HEK293T (cell line): Measurements from ENCODE around the gene P3R3URF.

Source experiments
- BHLHE40 ChIP-seq: fragments of 450-650 bp; IDR thresholded peaks from 2 replicates; pipeline ENCODE4 v1.6.1; 2016; ENCODE audit warnings: mild to moderate bottlenecking, moderate library complexity, borderline replicate concordance
- CTBP1 ChIP-seq: fragments of 450-650 bp; IDR thresholded peaks from 2 replicates; pipeline ENCODE4 v1.6.1; 2016; ENCODE audit warnings: borderline replicate concordance
- FOXA1 ChIP-seq: fragments of 450-650 bp; IDR thresholded peaks from 2 replicates; pipeline ENCODE4 v1.6.1; 2016; ENCODE audit warnings: mild to moderate bottlenecking
- L3MBTL2 ChIP-seq: fragments of 450-650 bp; conservative IDR thresholded peaks from 2 replicates; pipeline ENCODE4 v1.6.1; 2016; ENCODE audit warnings: mild to moderate bottlenecking
- NFRKB ChIP-seq: fragments of 450-650 bp; IDR thresholded peaks from 2 replicates; pipeline ENCODE4 v1.6.1; 2016; ENCODE audit warnings: mild to moderate bottlenecking, moderate library complexity
- SP1 ChIP-seq: fragments of 450-650 bp; IDR thresholded peaks from 2 replicates; pipeline ENCODE4 v1.6.1; 2017
- SUZ12 ChIP-seq: fragments of 450-650 bp; IDR thresholded peaks from 2 replicates; pipeline ENCODE4 v1.6.1; 2016; ENCODE audit warnings: mild to moderate bottlenecking
- TARDBP ChIP-seq: fragments of 450-650 bp; IDR thresholded peaks from 2 replicates; pipeline ENCODE4 v1.6.1; 2016

- TF ChIP-seq SUZ12: no peak
- no peak for TF ChIP-seq TARDBP
- TF ChIP-seq CTBP1: no peak
- TF ChIP-seq BHLHE40: no peak
- no peak for TF ChIP-seq SP1
- no peak for TF ChIP-seq L3MBTL2
- no peak for TF ChIP-seq NFRKB
- no peak for TF ChIP-seq FOXA1
Observed at GRCh38 chr1:46197560-46197963, 21.3 kb upstream of the P3R3URF start.
